ENCODE results near the gene C6orf15.

The C6orf15 gene

DNA sequence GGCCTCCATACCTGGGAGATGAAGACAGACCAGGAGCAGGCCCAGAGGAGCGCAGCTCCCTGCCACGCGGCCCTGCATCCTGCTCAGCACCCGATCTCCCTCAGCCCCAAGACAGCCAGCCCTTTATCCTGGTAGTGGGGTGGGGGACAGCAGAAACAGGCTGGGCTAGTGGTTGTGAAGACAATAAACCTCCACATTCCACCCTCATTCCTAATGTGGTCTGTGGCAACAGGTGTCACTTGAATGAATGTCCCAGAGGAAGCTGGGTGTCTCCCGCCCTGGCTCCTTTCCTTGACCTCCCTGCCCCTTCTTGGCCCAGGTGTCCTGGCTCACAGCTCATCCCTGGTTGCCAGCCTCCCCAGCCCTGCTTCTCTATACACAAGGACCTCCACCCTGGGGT is at the start of gene C6orf15:
C6orf15 (minus strand) TSS at position 98 of the 400 bp plus-strand sequence; CDS start at position 78, 20 bp downstream.
- no peak for DNase-seq (ENCODE audit: low read depth)

DNA sequence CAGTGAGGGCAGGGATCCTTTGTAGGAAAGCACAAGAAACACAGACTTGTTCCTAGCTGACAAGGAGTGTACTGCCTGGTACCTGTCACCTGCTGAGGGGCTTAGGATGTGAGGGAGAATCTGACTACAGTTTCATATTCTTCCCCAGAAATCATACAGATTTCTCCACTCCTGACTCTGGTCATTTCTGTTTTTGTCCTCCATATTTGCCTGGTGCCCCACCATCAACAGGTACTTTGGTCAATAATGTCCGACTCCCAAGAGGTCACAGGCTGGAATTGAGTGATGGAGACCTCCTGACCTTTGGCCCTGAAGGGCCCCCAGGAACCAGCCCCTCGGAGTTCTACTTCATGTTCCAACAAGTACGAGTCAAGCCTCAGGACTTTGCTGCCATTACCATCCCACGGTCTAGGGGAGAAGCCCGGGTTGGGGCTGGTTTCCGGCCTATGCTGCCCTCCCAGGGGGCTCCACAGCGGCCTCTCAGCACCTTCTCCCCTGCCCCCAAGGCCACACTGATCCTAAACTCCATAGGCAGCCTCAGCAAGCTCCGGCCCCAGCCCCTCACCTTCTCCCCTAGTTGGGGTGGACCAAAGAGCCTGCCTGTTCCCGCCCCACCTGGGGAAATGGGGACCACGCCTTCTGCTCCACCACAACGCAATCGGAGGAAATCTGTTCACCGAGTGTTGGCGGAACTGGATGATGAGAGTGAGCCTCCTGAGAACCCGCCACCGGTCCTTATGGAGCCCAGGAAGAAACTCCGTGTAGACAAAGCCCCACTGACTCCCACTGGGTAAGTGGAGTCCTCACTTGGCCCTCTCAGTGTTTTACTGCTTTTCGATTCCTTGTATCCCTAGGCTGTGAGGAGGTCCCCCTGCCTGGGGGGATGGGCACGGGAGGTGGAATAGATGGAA is 49.1 kb upstream of the C6orf15 start:
- no peak for DNase-seq (ENCODE audit: low read depth)

DNA sequence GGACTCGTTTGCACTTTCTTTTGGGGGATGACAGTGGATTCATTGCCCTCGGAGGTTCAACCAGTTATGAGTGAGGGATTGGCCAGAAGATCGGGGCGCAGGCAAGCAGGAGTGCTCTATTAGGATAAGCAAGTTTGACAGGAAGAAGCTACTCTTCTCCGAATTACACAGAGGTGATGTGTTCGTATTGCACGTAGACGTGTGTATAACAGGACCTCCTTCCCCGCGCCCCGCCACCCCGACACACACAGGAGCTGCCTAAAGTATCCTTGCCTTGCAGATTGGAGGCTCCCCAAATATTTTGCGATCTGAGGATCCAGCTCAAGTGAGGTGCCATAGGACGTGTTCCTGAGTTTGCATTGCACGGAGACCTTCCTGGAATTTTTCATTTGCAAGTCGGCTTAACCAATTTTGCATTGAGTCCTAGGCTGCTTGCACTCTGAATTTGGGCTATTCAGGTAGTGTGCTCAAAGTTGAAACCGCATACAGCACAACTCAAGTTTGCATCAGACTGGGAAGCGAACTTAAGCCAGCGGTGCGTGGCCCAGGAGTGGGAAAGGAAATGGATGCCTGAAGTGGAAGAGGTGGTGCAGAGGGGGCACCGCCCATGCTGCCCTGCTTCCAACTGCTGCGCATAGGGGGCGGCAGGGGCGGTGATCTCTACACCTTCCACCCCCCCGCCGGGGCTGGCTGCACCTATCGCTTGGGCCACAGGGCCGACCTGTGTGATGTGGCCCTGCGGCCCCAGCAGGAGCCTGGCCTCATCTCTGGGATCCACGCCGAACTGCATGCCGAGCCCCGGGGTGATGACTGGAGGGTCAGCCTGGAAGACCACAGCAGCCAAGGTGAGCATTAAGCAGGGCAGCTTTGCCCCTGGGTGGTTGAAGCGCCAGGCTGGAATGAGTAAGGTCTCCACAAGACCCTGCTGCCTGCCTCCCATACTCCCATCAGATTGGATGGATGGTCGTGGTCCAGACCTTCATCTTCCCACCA is 46.8 kb upstream of the C6orf15 start:
- no peak for DNase-seq (ENCODE audit: low read depth)

DNA sequence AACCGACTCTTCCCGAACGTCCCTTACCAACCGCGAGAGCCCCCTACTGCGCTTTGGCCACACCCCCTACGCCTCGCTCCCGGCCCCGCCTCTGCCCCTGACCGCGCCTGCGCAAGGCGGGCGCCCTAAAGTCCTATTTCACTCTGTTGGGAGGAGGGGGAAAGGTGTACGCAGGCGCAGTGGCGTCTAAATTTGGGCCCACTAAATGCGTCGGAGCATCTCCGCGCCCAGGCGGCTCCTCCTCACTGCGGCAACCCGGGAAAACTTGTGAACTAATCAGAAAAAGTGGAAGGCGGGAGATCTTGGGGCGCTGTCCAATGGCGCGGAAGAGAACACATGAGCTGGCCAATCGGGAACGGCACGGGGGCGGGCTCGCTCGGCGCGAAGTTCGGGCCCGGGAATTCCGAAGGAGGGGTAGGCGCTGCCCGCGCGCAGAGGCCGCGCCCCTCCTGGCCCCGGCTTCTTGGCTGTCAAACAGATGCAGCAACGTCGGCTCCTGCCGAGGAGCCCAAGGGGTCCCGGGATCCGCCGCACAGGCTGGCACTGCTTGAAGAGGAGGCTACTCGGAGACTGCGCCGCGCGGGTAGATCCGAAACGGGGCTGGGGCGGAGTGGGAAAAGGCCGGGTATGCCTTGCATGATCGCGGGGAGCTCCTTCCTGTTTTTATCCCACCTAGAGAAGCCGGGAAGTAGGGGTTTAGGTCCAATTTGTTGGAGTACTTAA is 45.9 kb upstream of the C6orf15 start, which contains the start of gene TCF19:
TCF19 (plus strand) TSS at position 450 of the 723 bp plus-strand sequence. CDS start 881 bp downstream, outside the sequence.
- peak; percentile 95 for DNase-seq (ENCODE audit: low read depth)

DNA sequence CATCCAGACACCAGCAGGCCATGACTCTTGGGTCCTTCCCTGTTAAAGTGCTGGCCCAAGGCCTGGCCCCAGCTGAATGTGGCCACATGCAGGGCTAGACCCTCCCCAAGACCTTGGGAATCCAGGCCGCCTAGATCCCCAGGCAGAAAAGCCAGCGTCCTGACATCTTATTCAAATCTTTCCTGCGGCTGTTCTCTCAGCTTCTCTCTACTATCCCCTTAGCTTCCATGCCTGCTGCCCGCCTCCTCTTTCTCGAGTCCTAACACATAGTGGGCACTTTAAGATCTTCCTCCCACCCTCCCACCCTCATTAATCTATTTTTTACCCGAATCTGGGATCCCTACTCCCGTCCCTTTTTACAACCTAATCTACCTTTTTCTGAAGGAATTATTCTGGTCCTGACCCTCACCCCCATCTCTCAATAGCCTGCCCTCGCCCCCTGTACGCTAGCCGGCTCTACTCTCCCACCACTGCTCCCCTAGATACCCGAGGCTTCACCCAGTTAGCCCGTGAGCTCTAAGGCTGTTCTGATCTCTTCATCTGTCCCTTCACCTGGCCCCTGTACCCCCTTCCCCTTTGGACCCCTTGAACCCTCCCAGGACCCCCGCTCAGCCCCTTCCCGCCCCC is 45.3 kb upstream of the C6orf15 start, which contains the start of gene CCHCR1:
CCHCR1 (minus strand) TSS at position 290 of the 627 bp plus-strand sequence; CDS start at position 88, 202 bp downstream.
- DNase-seq (ENCODE audit: low read depth), result no peak

DNA sequence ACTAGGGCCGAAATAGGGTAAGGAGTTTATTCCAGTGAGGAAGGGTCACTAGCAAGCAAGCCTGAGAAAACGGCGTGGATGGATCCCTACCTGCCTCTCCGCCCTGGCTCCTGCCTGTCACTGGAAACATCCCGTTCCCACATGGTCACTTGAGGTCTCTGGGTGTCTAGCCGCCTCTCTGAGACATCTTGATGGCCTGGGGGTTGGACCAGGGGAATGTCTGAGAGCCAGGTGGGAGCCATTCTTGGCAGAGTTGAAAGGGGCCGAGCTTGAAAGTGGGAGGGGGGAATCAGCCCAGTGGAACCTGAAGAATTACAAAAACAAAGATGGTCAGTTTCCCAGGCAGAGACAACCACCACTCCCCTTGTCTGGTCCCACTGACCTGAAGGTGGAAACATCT is 44.3 kb upstream of the C6orf15 start:
- no peak for DNase-seq (ENCODE audit: low read depth)

DNA sequence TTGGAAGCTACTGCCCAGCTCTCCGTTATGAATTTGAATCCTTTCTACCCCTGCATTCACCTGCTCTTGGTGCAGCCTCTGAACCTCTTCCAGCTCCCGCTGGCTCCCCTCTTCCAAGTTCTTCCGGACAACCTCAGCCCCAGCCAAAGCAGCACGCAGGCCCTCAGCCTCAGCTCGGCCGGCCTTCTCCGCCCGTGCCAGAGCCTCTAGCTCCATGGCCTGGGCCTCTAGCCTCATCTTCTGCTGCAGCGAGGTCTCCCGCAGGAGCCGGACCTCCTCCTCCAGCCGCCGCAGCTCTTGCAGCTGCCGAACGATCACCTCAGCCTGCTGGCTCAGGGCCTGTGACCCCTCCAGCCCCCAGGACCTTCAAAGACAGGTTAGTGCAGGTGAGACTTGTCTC is 42.1 kb upstream of the C6orf15 start:
- DNase-seq (ENCODE audit: low read depth), result no peak

DNA sequence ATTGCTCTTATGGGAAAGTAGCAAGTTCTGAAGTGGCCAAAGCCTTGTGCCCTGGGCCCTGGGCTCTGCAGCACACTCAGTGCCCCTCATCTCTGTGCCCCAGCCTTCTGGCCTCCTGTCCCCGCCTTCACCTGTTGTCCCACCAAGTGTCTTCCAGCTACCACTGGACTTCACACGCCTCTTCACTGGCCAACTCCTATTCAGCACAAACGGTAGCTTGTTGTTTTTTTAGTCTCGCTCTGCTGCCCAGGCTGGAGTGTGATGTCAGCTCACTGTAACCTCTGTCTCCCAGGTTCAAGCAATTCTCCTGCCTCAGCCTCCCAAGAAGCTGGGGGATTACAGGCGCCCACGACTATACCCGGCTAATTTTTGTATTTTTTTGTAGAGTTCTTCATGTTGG is 40.4 kb upstream of the C6orf15 start:
- no peak for DNase-seq (ENCODE audit: low read depth)

DNA sequence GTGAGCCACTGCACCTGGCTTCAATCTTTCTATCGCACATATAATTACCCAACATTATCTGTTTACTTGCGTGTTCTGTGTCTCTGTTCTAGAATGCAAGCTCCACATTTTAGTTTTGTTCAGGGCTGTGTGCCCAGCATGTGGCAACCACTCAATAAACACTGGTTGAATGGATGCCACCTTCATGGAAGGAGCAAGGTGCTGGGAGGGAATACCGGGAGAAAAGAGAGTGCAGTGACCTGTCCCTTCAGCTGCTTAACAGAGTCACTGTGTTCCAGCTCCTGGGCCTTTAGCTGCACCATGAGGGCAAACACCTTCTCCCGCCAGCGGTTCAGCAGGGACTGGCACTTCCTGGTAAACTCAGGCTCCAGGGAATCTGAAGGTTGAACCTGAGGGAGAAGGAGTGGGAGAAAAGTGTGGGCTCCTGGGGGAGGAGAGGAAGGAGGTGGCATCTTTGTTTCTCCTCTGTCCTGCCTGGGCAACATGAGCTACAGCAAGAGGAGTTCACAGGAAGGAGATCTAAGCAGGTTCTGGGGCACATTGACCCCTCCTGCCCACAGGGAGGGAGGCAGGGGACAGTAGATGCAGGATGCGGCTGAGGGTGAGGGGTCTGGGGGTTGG is 37.6 kb upstream of the C6orf15 start:
- no peak for DNase-seq (ENCODE audit: low read depth)

DNA sequence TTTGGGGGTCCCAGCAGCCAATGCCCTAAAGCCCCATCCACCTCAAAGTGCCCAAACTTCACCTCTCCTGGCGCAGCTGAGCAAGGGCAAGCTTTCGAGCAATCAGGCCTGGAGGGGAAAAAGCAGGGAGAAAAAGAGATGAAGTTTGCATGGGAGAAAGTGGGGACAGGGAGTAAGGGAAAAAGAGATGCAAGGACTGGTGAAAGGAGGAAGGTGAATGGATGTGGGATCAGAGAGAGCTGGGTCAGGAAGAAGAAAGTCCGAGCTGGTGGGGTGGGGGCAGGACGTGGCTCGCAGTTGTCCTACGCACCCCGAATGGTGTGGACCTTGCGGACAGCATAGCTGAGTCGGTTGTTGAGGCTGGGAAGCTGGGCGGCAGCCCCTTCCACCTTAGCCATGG is 33.0 kb upstream of the C6orf15 start:
- no peak for DNase-seq (ENCODE audit: low read depth)

DNA sequence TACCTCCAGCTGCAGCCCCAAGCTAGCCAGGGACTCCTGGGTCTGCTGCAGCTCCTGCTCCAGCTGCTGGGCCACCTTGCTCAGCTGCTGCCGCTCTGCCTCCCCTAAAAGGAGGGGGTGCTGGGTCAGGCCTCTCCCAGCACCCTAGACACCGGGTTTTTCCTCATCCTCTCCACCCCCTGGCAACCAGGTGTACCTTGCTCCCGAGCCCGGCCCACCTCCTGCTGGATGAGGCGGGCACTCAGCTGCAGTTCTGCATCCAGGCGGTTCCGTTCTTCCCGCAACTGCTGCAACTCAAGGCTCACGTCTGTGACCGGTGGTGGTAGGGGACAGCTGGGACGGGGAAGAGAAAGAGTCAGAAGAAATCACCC is 32.6 kb upstream of the C6orf15 start:
- DNase-seq (ENCODE audit: low read depth), result no peak

DNA sequence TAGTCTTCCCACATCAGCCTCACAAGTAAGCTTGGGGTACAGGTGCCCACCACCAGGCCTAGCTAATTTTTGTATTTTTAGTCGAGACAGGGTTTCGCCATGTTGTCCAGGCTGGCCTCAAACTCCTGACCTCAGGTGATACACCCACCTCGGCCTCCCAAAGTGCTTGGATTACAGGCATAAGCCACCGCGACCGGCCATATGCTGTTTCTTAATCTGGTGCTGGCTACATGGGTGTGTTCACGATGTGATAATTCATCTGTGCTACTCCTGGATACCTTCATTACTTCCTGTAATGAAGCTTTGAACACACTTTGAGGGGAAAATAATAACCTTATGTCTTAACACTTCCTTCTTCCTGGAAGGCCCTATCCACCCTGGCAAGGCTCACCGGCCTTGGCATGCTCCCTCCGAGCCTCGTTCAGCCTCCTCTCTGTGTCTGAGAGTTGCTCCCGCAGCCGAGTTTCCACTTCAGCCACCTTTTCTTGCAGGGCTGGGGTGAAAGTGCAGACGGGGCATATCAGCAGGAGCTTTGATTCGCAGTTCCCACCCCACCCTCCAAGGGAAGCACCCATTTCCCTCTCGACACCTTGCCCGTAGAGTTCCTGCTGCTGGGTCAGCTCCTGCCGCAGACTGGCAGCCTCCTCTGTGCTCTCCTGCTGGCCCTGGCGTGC is 32.1 kb upstream of the C6orf15 start:
- no peak for DNase-seq (ENCODE audit: low read depth)

DNA sequence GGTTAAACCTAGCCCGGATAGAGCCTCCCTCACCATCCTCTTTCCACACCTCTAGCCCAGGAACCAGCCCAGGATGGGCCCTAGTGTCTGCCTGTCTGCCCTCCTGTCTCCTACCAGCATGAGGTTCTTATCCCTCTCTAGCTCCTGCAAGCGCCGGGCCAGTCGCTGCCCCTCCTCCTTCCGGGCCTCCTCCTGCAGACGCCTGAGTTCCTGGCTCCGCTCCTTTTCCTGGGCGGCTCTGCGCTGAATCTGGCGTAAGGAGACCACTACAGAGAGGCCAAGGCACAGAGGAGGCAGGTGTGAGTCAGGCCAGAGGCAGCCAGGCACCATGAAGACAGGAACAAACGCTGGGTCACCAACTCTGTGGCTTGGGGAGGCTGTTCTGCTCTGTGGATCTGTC is 30.8 kb upstream of the C6orf15 start:
- peak; percentile 44 for DNase-seq (ENCODE audit: low read depth)

DNA sequence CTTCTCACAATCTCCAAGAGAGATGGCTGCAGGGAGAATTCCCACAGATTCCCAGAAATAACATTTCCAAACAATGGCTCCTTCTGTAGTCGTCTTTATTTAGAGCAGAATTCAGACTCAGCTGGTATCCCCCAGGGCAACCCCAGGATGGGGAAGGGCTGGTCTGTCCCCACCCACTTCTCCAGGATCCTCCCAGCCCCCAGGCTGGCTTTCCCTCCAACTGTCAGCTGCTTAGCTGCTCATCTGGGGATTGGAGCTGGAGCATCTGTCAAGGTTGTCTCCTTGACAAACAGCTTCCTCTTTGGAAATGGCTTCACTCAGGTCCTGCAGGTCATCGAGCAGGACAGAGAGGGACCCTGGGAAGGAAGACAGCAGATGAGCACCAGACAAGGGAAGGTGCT is 30.0 kb upstream of the C6orf15 start:
- no peak for DNase-seq (ENCODE audit: low read depth)

DNA sequence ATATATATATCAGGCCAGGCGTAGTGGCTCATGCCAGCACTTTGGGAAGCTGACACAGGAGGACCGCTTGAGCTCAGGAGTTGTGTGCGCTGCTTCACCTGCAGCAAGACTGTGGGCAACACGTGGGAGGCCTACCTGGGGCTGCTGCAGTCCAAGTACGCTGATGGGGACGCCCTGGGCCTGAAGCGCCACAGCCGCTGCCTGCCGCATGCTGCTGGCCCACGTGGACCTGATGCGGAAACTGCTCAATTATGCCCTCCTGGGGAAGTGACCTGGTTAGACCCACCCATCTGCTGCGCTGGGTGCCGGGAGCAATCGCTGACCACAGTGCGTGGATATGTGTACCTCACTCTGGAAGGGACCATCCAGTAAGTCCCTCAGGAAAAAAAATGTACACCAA is 28.3 kb upstream of the C6orf15 start:
- DNase-seq (ENCODE audit: low read depth), result no peak

DNA sequence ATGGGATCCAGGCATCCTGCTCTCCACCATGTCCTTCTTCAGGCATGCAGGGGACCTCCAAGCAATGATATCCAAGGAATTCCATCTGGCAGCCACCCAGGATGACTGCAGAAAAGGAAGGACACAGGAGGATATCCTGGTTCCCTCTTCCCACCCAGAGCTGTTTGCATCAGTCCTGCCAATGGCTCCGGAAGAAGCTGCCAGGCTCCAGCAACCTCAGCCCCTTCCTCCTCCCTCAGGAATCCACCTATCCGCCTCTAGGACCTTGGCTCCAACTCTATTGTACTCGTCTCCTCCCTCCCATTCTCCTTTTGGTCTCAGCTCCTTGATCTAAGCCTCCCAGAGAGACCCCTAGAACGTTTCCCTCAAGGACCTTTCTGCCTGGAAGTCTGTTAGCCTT is 27.2 kb upstream of the C6orf15 start:
- peak; percentile 25 for DNase-seq (ENCODE audit: low read depth)

DNA sequence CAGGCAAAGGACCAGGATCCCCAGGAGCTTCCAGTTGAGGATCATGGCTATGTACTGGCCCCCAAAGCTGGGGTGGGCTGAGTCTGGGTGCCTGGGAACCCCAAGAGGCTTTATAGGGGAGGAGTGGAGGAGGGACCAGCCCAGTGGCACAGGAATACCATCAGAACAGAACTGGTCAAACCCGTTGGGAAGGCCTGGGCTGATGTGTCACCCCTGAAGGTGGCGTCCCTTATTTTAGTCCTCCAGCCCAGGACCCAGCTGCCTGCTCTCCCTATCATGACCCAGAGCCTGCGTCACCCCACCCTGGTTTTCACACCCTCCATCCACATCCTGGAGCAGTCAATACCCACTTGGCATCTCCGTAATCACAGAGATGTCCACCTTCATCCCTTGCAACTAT is 26.6 kb upstream of the C6orf15 start, which contains the start of gene PSORS1C2:
PSORS1C2 (minus strand) TSS at position 85 of the 400 bp plus-strand sequence; CDS start at position 45, 40 bp downstream.
- DNase-seq (ENCODE audit: low read depth), result no peak

DNA sequence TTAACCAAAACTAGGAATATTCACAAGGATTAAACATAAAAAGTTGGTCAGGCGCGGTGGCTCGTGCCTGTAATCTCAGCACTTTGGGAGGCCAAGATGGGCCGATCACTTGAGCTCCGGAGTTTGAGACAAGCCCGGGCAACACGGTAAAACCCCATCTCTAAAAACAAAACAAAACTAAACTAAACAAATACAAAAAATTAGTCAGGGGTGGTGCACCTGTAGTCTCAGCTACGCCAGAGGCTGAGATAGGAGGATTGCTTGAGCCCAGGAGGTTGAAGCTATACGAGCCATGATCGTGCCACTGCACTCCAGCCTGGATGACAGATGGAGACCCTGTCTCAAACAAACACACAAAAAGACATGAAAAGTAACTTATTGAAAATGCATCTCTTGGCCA is 23.3 kb upstream of the C6orf15 start:
- no peak for DNase-seq (ENCODE audit: low read depth)

DNA sequence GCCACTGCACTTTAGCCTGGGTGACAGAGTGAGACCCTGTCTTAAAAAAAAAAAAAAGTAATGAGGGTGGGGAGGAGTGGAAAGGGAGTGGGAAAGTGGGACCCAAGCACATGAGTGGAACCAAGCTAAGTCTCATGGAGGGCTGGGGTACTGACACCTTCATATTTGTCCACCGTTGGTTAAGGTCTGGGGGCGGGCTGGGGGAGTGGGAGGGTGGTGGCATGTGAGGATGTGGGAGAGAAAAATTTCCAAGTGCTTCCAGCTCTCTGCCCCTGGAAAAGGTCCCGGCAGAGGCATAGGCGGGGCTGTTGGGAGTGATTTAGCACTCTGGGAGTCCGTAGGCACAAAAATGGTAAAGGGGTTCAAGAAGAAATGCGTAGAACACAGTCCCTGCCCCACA is 20.4 kb upstream of the C6orf15 start:
- DNase-seq (ENCODE audit: low read depth), result no peak

DNA sequence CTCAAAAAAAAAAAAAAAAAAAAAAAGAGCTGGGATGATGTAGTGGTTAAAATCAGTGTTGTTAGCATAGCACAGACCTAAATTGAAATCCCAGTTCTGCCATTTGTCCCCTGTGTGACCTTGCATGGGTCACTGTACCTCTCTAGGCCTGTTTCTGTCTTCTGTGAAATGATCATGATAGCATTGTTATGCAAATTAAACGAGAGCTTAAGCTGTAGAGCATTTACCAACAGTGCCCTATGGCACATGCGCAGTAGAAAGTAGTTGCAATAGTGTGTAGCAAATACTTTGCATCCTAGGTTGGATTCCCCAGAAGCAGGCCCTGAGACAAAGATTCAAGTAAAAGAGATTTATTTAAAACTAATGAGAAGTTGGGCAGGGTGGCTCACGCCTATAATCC is 19.2 kb upstream of the C6orf15 start:
- no peak for DNase-seq (ENCODE audit: low read depth)

Measured in GM04503 (cell line).